HUDEP-2 (cell line): Measurements from ENCODE around the gene HECA.
"Not testable (repeated sequence)": the region's sequence is repeated elsewhere in the genome, so short reads cannot be mapped to it uniquely, and the experiment has no call there.

Experiments used
- DNase-seq, 76 experiments: peaks; one replicate each; lab custom pipeline; 2025; ENCODE audit not compliant: unreplicated experiment in 76 of 76; lab: John Stamatoyannopoulos, UW

The HECA gene

DNA sequence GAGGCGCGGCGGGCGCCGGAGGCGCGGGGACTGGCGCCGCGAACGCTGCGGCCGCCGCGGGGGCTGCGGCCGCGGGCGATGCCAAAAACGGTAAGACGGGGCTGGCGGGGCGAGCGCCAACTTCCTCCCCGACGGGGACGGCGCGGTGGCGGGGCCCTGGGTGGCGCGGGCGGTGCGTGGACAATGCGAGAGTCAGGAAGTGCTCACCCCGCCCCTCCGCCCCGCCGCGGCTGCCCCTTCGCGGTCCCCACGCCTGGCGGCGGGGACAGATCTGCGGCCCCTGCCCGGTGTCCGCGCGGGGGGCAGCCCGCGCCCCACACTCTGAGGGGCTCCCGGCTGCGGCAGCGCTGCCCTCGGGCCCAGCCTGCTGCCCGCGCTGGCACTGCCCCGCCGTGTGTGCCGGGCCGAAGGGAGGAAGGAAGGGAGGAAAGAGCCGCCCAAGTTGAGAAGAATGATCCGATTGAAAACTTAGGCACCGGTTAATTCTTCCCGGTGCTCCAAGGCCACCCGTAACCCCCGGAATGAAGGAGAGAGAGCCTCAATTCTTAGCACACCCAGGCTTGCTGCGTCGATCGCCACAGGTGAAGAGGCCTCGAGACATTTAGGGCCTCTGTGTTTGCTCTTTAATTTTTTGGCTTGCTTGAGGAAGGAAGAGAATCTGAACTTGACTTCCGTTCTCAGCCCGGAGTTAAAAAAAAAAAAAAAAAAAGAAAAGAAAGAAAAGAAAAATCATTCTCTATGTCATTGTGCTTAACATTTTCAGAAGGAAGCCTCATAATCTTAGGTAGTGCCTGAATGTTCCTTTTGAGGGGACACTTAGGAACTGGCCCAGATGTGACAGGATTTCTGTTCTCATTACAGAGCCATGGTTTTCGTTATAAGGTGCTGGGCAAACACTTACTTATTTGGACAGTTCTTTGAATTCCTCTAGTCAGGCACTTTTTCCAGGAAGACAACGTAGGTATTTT, 982 bp downstream of the HECA start:
- peak in 42 of 76 experiments; percentile 9 to 63 (median 29) for DNase-seq

DNA sequence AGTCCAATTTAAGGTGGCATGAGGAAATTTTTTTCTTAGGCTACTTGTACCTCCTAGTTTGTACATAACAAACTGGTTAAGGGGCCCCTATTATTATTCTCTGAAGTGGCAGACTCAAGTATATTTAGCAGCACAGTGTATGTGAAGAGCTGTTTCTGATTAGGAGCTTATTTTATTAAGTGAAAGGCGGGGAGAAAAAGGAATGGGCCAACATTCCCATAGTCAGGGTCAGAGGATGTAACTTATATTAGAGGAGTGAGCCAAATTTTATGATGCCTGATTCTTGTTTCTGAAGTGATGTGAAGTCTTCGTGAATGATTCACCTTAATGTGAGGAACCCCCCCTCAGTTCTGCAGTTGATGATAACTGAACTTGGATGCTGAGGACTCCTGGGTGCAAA, 2.8 kb downstream of the HECA start:
- DNase-seq = no peak

DNA sequence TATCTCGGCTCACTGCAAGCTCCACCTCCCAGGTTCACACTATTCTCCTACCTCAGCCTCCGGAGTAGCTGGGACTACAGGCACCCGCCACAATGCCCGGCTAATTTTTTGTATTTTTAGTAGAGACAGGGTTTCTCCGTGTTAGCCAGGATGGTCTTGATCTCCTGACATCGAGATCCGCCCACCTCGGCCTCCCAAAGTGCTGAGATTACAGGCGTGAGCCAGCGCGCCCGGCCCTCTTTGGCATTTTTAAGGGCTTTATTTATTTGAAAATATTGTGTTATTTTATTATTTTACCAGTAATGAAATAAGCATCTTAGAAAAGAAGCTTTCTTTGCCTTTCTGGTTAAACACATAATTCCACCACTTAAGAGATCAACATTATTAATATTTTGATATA, 6.0 kb downstream of the HECA start:
- DNase-seq = not testable (repeated sequence)

DNA sequence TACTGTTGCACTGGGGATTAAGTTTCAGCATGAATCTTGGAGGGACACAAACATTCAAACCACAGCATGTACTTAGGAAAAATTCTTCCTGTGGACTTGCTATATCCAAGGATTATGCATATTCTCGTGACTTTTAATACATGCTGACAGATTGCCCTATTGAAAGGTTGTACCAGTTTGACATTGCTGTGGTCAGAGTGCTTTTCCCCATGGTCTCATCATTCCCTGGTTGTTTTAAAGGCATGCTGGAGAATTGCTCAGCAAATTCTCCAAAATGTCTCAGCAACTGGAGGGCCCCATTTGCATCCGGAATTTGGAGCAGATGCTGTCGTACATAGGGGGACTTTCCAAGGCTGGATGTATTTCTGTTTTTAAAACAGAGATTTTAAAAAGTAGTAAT, 7.4 kb downstream of the HECA start:
- no peak for DNase-seq

DNA sequence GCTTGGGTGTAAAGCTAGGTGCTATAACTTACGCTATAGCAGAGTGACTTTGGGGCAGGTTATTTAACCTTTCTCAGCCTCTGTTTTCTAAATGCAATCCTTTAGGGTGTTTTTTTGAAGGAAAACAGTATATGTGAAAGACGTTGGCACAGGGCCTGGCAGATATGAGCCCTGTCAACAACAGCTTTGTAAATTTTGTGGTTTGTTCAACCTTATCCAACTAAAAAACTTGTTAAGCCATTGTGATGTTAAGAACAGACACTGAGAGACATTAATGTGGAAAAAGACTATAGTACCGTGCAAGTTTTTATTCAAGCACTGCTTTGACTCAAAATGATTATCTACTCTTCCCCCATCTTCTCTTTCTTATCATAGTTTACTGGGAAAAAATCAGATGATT, 8.2 kb downstream of the HECA start:
- DNase-seq = no peak

GRCh38 chr6:139144490-139145085, 9.7 kb downstream of the HECA start:
- DNase-seq = no peak

GRCh38 chr6:139145661-139146060, 10.8 kb downstream of the HECA start:
- DNase-seq = no peak

- DNase-seq = no peak
Observed at GRCh38 chr6:139146317-139146726, 11.4 kb downstream of the HECA start.

DNA sequence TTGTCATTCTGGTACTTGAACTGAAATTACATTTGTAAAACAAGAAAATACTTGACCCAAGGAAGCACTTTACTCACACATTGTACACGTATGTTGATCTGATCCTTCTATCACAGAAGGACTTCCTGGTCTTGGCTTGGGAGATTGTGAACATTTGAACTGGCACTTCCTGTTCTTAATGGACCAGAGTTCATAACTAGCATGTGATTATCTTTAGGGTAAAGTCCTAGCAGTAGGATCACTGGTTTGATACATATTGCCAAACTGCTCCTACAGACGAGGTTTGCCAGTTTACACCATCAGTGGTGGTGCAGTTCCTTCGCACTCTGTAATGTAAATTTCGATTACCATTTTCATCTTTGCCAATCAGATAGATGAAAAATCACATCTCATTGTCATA, 12.7 kb downstream of the HECA start:
- no peak for DNase-seq

GRCh38 chr6:139148557-139149235, 13.8 kb downstream of the HECA start:
- DNase-seq = no peak

DNA sequence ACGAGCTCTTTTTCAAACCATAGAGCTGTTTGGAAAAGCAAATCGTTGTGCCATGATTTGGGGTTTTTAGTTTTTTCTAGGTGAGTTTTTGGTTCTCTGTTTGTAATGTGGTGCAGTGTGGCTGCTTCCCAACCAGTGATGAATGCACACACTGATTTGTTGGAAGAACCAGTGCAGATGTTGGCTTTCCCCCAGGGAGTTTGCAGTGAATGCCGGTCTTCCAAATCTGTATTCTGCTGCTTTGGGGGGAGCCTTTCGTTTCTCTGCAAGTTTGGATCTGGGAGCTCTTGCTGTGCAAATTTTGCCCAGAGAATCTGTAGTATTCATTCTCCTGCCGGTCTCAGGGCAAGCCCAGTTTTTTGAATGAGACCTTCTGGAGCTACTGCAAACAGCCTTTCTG, 14.5 kb downstream of the HECA start:
- no peak for DNase-seq

DNA sequence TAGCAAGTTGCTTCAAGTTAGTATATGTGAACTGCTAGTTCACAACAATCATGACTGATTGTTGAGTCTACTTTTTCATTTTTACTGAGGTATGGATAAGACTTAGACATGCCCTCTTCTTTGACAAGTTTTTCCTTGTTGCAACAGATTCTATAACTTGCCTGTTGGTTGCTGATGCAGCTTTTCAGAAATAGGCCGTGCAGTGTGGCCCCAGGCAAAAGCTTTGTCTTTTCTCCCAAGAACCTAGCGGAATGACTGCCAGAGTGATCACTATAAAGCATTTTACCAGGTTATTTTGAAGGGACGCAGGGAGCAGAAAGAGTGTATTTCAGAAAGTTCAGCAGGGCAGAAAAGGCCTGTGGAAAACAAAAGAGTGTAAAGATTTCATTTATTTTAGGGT, 16.0 kb downstream of the HECA start:
- DNase-seq = no peak

GRCh38 chr6:139151425-139152087, 16.7 kb downstream of the HECA start:
- no peak for DNase-seq

- no peak for DNase-seq
Observed at GRCh38 chr6:139152088-139152891, 17.4 kb downstream of the HECA start.

- DNase-seq = no peak
Observed at GRCh38 chr6:139152892-139153271, 18.0 kb downstream of the HECA start.

DNA sequence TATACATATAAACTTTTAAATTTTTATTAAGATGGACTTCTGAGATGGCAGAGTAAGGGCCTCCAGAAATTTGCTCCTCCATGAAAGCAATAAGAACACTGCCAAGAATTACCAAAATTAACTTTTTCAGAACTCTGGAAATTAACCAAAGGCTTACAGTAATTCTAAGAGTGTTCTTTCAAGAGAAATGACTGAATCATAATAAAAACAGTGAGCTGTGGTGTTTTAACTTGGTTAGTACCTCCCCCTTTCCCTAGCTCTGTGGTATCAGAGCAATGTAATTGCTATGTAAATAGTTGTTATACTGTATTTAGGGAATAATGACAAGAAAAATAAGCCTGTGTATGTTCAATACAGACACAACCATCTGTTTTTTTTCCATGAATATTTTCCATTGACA, 19.0 kb downstream of the HECA start:
- no peak for DNase-seq

DNA sequence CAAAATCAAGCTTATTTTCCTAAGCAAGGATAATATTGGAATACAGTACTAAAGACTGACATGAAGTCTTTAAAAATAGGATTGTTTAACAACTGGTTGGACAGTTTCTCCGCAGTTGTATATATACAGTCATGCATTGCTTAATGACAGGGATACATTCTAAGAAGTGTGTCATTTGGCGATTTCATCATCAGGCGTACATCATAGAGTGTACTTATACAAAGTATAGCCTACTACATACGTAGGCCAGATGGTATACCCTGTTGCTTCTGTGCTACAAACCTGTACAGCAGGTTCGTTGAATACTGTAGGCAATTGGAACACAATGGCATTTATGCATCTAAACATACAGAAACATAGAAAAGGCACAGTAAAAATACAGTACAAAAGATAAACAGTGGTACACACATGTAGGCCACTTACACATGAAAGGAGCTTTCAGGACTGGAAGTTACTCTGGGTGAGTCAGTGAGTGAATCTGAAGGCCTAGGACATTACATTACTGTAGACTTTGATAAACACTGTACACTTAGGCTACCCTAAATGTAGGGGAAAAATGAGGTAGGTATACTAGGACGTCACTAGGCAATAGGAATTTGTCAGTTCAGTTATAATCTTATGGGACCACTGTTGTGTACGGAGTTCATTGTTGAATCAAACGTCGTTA, 20.1 kb downstream of the HECA start:
- no peak for DNase-seq

DNA sequence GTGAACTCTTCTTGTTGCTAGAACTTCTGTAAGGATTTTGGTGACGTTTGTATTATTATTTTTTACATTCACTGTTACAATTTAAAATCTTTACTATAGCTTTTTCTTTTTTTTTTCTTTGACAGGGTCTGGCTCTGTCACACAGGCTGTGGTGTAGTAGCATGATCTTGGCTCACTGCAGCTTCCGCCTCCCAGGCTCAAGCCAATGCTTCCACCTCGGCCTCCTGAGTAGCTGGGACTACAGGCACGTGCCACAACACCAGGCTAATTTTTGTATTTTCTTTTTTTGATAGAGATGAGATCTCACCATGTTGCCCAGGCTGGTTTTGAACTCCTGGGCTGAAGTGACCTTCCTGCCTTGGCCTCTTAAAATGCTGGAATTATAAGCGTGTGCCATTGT, 21.2 kb downstream of the HECA start:
- no peak for DNase-seq

- DNase-seq = no peak
Observed at GRCh38 chr6:139156551-139156950, 21.7 kb downstream of the HECA start.

DNA sequence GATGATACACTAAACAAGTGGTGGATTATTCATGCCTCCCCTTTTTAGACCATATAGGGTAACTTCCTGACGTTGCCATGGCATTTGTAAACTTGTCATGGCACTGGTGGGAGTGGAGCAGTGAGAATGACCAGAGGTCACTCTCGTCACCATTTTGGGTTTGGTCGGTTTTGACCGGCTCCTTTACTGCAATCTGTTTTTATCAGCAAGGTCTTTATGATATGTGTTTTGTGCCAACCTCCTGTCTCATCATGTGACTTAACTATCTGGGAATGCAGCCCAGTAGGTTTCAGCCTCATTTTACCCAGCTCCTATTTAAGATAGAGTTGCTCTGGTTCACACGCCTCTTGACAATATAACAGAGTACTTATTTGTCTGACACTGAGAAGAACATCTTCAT, 22.2 kb downstream of the HECA start:
- peak in 5 of 76 experiments; percentile 12 to 52 (median 26) for DNase-seq
